NCI-H2227 treated with DMSO at 0.1 percent for 48 hours (cell line): Measurements from ENCODE around the gene KRT71.

Experiments
- DNase-seq: peaks from one replicate; lab custom pipeline; 2025; lab: John Stamatoyannopoulos, UW

The KRT71 gene

GRCh38 chr12:52495389-52495788, 57.6 kb downstream of the KRT71 start:
- peak; percentile 15 for DNase-seq

GRCh38 chr12:52494518-52494917, 58.4 kb downstream of the KRT71 start:
- no peak for DNase-seq

GRCh38 chr12:52494100-52494499, 58.8 kb downstream of the KRT71 start:
- no peak for DNase-seq
